Astrocyte (in vitro differentiated cells and primary cell): Measurements from ENCODE around the gene DENND2A.
"Not testable (repeated sequence)": the region's sequence is repeated elsewhere in the genome, so short reads cannot be mapped to it uniquely, and the experiment has no call there.

ENCODE experiments used
- EZH2 ChIP-seq: IDR thresholded peaks from 2 replicates; pipeline ENCODE4 v1.6.1; 2012; ENCODE audit warnings: mild to moderate bottlenecking, low read length, inconsistent platforms; ENCODE audit not compliant: insufficient read depth
- TF ChIP-seq, protein P1 (sequence below): IDR thresholded peaks from 2 replicates; pipeline ENCODE4 v1.5.1; 2011; ENCODE audit warnings: low read depth, mild to moderate bottlenecking, inconsistent platforms, low read length, moderate library complexity; ENCODE audit not compliant: insufficient read depth

GRCh38 chr7:140507556-140507955 is 133.1 kb downstream of the DENND2A start:
- TF ChIP-seq, protein P1, sequence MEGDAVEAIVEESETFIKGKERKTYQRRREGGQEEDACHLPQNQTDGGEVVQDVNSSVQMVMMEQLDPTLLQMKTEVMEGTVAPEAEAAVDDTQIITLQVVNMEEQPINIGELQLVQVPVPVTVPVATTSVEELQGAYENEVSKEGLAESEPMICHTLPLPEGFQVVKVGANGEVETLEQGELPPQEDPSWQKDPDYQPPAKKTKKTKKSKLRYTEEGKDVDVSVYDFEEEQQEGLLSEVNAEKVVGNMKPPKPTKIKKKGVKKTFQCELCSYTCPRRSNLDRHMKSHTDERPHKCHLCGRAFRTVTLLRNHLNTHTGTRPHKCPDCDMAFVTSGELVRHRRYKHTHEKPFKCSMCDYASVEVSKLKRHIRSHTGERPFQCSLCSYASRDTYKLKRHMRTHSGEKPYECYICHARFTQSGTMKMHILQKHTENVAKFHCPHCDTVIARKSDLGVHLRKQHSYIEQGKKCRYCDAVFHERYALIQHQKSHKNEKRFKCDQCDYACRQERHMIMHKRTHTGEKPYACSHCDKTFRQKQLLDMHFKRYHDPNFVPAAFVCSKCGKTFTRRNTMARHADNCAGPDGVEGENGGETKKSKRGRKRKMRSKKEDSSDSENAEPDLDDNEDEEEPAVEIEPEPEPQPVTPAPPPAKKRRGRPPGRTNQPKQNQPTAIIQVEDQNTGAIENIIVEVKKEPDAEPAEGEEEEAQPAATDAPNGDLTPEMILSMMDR = not testable (repeated sequence)
- TF ChIP-seq EZH2 = not testable (repeated sequence)
